Astrocyte (in vitro differentiated cells and primary cell): Measurements from ENCODE around the gene SORL1.

Experiments
- CTCF ChIP-seq: IDR thresholded peaks from 2 replicates; pipeline ENCODE4 v1.5.1; 2011; ENCODE audit warnings: low read depth, mild to moderate bottlenecking, inconsistent platforms, low read length, moderate library complexity; ENCODE audit not compliant: insufficient read depth
- EZH2 ChIP-seq: IDR thresholded peaks from 2 replicates; pipeline ENCODE4 v1.6.1; 2012; ENCODE audit warnings: mild to moderate bottlenecking, low read length, inconsistent platforms; ENCODE audit not compliant: insufficient read depth

- TF ChIP-seq CTCF (no peak), EZH2 (no peak)
Measured at GRCh38 chr11:121551463-121551862, 99.3 kb downstream of the SORL1 start.
